DOHH2 (cell line): ENCODE measurements around the gene RYR2.

Source experiments
- H3F3A ChIP-seq: fragments of 200-600 bp; sonication (generic), shearing (Covaris generic); 2 replicates; pipeline ENCODE4 v1.6.0; 2016; ENCODE audit warnings: antibody characterized with exemption, mild to moderate bottlenecking; ENCODE audit not compliant: control insufficient read depth, insufficient read depth
- H3K27ac ChIP-seq: fragments of 200-600 bp; sonication (generic); 2 replicates; pipeline ENCODE4 v1.5.1; 2014; ENCODE audit warnings: low read depth, mild to moderate bottlenecking, low read length, moderate library complexity
- H3K27me3 ChIP-seq: fragments of 200-600 bp; sonication (generic); 2 replicates; pipeline ENCODE4 v1.6.1; 2014; ENCODE audit warnings: mild to moderate bottlenecking, low read length, mixed read lengths; ENCODE audit not compliant: control insufficient read depth
- H3K36me3 ChIP-seq: fragments of 200-600 bp; sonication (generic); 2 replicates; pipeline ENCODE4 v1.6.1; 2014; ENCODE audit warnings: mild to moderate bottlenecking, low read length, moderate library complexity, mixed read lengths; ENCODE audit not compliant: control insufficient read depth
- H3K4me1 ChIP-seq: fragments of 200-600 bp; sonication (generic); 2 replicates; pipeline ENCODE4 v1.6.1; 2014; ENCODE audit warnings: mild to moderate bottlenecking, low read length, mixed read lengths; ENCODE audit not compliant: control insufficient read depth
- H3K4me2 ChIP-seq: fragments of 200-600 bp; sonication (generic); 2 replicates; pipeline ENCODE4 v1.6.0; 2014; ENCODE audit warnings: mild to moderate bottlenecking, low read length, moderate library complexity
- H3K4me3 ChIP-seq: fragments of 200-600 bp; sonication (generic); 2 replicates; pipeline ENCODE4 v1.5.1; 2014; ENCODE audit warnings: mild to moderate bottlenecking, low read length, mixed read lengths
- H3K79me2 ChIP-seq: fragments of 200-600 bp; sonication (generic); 2 replicates; pipeline ENCODE4 v1.6.1; 2014; ENCODE audit warnings: mild to moderate bottlenecking, low read length, mixed read lengths; ENCODE audit not compliant: control insufficient read depth
- H3K9me2 ChIP-seq: fragments of 200-600 bp; sonication (generic); replicated peaks from 2 replicates; pipeline ENCODE4 v1.6.1; 2014; ENCODE audit warnings: mild to moderate bottlenecking, low read length, mixed read lengths; ENCODE audit not compliant: control insufficient read depth
- H3K9me3 ChIP-seq: fragments of 200-600 bp; sonication (generic); 2 replicates; pipeline ENCODE4 v1.6.1; 2014; ENCODE audit warnings: antibody characterized with exemption, low read length, mixed read lengths; ENCODE audit not compliant: control insufficient read depth, insufficient read depth
- H4K20me1 ChIP-seq: fragments of 200-600 bp; sonication (generic); 2 replicates; pipeline ENCODE4 v1.6.0; 2014; ENCODE audit warnings: low read depth, mild to moderate bottlenecking, antibody characterized with exemption, low read length, moderate library complexity; ENCODE audit not compliant: control insufficient read depth, insufficient read depth
- CTCF ChIP-seq: fragments of 200-600 bp; sonication (generic); IDR thresholded peaks from one replicate; pipeline ENCODE4 v1.5.1; 2014; ENCODE audit warnings: antibody characterized with exemption, mild to moderate bottlenecking, low read depth, low read length; ENCODE audit not compliant: poor library complexity, severe bottlenecking
- EZH2phosphoT487 ChIP-seq: fragments of 200-600 bp; sonication (generic); IDR thresholded peaks from 2 replicates; pipeline ENCODE4 v1.6.1; 2017; ENCODE audit warnings: borderline replicate concordance, mild to moderate bottlenecking, antibody characterized with exemption, low read length, moderate library complexity, mixed read lengths

RYR2 gene

GRCh38 chr1:237553078-237553477 is 511.1 kb downstream of the RYR2 start:
- Histone ChIP-seq H3K4me3 (no peak overlapping the region), H3K79me2 (no peaks in the 10 kb centered on the region), H3K36me3 (no peaks in the 10 kb centered on the region), H3K9me2 (no peaks in the 10 kb centered on the region), H3K27ac (no peak overlapping the region), H3F3A (no peaks in the 10 kb centered on the region), H3K4me1 (no peaks in the 10 kb centered on the region), H3K4me2 (no peak overlapping the region), H3K9me3 (no peaks in the 10 kb centered on the region), H3K27me3 (no peaks in the 10 kb centered on the region), H4K20me1 (no peaks in the 10 kb centered on the region)
- TF ChIP-seq CTCF, result no peak
- TF ChIP-seq EZH2phosphoT487, result no peak

- Histone ChIP-seq H3F3A (no peaks in the 10 kb centered on the region), H3K27ac (no peak overlapping the region), H3K4me3 (no peak overlapping the region), H3K79me2 (no peaks in the 10 kb centered on the region), H3K36me3 (no peaks in the 10 kb centered on the region), H3K4me1 (no peaks in the 10 kb centered on the region), H3K27me3 (0 out of 2 replicates have a peak, but pooled peaks cover 2% of the 10 kb centered on the region), H4K20me1 (no peaks in the 10 kb centered on the region), H3K4me2 (no peak overlapping the region), H3K9me2 (no peaks in the 10 kb centered on the region), H3K9me3 (no peaks in the 10 kb centered on the region)
- TF ChIP-seq CTCF (no peak), EZH2phosphoT487 (no peak)
Observed at GRCh38 chr1:237556911-237557310, 514.9 kb downstream of the RYR2 start.

- Histone ChIP-seq H3K27me3 (0 out of 2 replicates have a peak, but pooled peaks cover 2% of the 10 kb centered on the region), H3K4me2 (no peak overlapping the region), H3K9me3 (no peaks in the 10 kb centered on the region), H3K4me3 (no peak overlapping the region), H4K20me1 (no peaks in the 10 kb centered on the region), H3K27ac (no peak overlapping the region), H3K4me1 (no peaks in the 10 kb centered on the region), H3F3A (no peaks in the 10 kb centered on the region), H3K9me2 (no peaks in the 10 kb centered on the region), H3K36me3 (no peaks in the 10 kb centered on the region), H3K79me2 (no peaks in the 10 kb centered on the region)
- peak; percentile 51 for TF ChIP-seq CTCF
- TF ChIP-seq EZH2phosphoT487, result no peak
Observed at GRCh38 chr1:237562242-237562823, 520.3 kb downstream of the RYR2 start.
